Daoy (cell line): ENCODE measurements around the gene RBSN. TPM values are rescaled to one million over a fixed set of nuclear protein-coding genes. Genes with fewer than 3 reads are reported as not detected.
"Not testable (repeated sequence)": the region's sequence is repeated elsewhere in the genome, so short reads cannot be mapped to it uniquely, and the experiment has no call there.

Experiments
- DNase-seq: peaks from one replicate; pipeline ENCODE4 v3.0.0-alpha.2; 2015; ENCODE audit warnings: low read depth
- total RNA-seq: library from RNA; depleted of rRNA; stranded (reverse); fragments of >200 nt; shearing (Covaris generic); gene quantifications from 2 replicates; pipeline ENCODE4 v1.2.3, GENCODE V29; 2014; rRNA removed

The RBSN gene
- total RNA-seq = 7.3 and 11.1 TPM in 2 replicates

DNA sequence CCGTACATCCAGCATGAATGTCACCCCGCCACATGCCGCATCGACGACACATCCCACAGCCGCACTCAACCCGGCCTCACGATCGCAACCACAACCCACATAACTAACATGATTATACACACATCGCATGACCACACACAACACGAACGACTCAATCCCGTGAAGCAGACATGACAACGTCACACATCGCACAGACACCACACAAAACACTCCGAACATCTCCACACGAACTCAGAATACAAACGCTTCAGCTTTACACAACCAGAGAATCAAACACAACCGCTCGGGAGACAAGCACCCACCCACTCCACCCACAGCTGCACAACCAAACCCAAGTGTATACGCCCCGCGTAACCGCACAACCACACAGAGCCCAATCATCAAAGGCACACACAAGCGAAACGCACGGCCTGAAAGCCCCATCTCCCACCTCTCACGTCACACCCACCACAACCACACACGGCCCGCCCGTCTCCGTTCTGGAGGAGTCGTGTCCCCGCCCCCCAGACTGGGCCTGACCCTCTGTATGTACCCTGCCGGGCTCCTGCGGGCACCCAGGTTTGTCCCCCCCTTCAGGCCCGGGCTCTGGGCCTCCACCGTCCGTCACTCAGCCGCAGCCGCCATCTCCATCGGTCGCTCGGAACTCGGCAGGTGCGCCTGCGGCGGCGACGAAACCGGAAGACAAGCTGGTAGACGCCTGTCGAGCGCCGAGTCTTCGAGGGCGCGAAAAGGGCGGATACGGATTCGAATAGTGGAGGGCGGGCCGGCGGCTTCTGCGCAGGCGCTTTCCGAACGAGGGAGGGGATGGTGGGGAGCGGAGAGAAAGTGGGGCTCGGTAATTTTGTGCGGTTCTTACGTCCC is at the start of gene RBSN:
Gene RBSN (minus strand): TSS at position 646 of the 861 bp plus-strand sequence. CDS start 3,028 bp downstream, outside the sequence.
- peak; percentile 94 for DNase-seq

DNA sequence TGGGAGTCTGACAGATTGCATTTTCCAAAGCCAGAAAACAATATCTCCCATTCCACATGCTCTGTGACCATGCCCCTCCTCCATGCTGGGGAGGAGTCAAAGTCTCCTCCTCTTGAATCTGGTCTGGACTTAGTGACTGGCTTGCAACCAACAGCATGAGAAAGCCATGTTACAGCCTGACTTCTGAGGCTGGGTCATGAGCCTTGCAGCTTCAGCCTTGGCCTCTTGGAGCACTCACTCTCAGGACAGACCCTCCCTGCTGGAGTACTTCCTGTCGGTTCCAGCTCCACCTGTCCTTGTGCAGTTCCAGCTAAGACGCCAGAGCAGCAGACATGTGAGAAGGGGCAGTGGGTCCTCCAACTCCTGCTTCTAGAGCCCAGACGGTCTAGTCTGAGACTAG is 49.7 kb upstream of the RBSN start:
- DNase-seq = peak; percentile 25

DNA sequence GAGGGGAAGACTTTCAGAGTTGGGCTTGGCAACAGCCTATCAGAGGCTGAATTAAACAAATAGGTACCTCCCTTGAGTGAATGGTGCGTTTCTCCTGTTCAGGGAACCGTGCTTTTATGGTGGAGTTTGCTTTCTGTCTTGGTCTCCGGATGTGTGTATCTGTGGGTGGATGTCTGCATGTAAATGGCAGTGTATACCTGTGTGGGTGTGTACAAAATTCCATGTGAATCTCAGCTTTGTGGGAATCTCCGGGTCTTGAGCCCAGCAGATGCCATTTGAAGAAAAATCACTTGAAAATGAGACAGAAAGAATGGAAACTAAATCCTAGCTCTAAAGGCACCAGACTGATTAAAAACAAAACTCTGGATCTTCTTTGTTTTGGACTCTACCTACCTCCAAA is 37.9 kb upstream of the RBSN start:
- DNase-seq = not testable (repeated sequence)

DNA sequence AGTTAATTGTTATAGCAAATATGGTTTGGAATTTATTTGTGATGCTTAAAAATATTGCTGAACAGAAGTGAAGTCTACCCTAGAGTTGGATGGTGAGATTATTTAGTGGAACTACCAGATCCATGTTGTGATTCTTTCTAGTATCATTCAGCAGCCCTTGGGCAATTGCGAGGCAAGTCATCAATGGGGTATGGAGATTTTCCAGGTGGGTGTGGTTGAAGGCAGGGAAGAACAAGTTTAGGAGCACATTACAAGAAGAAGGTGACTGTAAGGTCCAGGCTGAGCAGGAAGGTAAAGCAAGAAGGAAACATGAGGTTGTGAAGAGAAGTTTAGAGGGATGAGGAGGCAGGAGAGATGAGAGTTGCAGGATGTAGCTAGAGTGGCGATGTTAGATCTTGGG is 36.0 kb upstream of the RBSN start:
- not testable (repeated sequence) for DNase-seq

DNA sequence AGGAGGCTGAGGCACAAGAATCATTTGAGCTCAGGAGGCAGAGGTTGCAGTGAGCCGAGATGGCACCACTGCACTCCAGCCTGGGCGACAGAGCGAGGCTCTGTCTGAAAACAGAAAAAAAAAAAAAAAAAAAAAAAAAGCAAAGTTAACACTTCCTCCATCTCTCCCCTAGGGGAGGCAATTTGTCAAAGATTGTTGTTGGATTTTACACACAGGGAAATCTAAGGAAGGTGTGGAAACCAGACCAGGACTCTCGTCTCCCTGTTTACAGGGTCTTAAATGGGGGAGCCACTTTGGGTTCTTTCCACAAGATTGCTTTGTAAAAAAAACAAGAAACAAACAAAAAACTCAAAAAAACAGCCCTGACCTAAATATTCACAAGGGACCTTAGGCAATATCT is 29.5 kb upstream of the RBSN start:
- DNase-seq = not testable (repeated sequence)

DNA sequence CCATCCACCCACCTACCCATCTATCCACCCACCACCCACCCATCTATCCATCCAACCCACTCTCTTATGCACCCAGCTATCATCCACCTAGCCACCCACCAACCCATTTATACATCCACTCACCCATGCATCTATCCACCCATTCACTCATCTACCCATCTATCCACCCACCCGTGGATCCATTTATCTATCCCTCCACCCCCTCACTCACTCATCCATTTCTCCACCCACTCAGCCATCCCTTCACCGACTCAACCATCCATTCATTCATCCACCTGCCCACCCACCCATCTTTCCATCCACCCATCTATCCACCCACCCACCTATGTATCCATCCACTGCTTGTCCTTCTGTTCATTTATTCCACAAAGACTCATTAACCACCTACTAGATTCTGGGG is 28.0 kb upstream of the RBSN start:
- not testable (repeated sequence) for DNase-seq

DNA sequence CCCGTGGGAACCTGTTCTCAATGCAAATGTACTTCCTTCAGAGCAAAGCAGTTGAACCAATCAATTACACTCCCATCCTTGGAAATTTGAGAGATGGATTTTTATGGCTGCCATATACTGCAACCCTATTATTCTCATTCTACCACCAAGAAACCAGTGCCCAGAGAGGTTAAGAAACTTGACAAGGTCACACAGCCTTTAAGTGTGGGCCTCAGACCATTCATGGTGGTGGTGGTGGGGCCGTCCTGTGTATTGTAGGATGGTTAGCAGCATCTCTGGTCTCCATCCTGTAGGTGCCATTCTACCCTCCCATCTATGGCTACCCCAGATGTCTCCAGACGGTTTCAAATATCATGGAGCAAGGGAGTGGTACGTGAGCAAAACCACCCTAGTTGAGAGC is 23.4 kb upstream of the RBSN start:
- DNase-seq = no peak

DNA sequence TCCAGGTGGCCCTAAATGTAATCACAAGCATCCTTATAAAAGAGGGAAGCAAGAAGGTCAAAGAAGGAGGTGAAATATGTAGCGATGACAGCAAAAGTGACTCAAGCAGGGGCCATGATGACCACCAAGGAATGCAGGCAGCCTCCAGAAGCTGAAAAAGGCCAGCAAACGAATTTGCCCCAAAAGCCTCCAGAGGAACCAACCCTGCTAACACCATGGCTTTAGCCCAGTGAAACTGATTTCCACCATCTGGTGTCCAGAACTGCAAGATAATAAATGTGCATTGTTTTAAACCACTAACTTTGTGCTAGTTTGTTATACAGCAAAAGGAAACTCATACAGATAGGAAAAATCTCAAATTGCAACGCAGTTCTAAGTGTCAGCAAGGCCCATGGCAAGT is 23.0 kb upstream of the RBSN start:
- DNase-seq = no peak

DNA sequence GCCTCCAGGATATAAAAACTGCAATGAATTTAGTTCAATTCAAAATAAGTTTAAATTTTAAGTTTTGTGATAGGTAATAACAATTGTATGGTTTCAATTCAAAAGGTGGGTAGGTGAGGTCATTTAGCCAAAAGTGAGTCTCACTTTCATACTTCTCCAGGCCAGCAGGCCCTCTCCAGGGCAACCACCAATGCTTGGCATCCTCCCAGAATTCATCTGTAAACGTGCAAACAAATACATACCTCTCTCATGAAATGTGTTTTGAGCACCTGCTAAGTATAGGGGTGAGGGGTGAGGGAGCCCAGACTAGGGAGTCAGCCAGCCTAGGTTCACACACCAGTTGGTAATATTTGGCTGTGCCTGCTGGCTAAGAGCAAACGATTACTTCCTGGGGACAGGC is 22.0 kb upstream of the RBSN start:
- no peak for DNase-seq

DNA sequence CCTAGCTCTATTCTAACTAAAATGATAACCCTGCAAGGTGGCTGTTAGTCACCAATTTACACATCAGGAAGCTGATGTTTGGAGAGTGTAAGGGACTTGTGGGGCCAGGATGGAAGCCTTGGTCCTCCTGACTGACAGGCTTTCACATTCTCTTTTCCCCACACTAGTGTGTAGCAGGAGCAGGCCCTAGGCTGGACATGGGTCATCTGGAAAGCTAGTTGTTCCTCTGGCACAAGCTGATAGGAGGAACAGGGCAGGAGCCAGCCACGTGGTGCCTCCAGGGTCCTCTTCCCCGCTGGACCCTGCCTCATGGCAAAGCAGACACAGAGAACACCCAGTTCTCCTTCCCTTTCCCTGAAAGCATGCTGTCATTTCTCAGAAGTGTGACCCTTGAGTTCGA is 18.1 kb upstream of the RBSN start:
- no peak for DNase-seq

DNA sequence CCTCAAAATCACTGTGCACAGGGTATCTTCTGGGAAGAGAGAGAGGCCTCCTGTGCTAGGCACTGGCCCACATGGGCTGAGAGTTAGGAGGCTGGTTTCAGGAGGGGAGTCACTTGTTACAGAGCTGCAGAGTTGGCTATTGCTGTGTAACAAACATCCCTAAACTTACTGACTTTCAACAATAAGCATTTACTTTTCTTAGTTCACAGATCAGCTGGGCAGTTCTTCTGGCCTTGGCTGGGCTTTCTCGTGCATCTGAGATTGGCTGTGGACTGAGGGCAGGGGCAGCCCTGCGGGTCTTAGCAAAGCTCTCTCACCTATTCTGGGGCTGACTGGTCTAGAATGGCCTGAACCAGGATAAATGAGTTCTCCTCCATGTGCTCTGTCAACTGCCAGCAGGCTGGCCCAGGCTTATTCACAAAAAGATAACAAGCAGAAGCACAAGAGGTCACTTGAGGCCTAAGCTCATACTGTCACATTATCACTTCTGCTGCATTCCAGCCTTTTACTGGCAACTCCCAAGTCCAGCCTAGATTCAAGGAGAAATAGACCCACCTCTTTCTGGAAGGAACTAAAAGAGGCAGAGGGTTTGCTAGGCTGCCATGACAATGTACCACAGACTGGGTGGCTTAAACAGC is 17.2 kb upstream of the RBSN start:
- no peak for DNase-seq

DNA sequence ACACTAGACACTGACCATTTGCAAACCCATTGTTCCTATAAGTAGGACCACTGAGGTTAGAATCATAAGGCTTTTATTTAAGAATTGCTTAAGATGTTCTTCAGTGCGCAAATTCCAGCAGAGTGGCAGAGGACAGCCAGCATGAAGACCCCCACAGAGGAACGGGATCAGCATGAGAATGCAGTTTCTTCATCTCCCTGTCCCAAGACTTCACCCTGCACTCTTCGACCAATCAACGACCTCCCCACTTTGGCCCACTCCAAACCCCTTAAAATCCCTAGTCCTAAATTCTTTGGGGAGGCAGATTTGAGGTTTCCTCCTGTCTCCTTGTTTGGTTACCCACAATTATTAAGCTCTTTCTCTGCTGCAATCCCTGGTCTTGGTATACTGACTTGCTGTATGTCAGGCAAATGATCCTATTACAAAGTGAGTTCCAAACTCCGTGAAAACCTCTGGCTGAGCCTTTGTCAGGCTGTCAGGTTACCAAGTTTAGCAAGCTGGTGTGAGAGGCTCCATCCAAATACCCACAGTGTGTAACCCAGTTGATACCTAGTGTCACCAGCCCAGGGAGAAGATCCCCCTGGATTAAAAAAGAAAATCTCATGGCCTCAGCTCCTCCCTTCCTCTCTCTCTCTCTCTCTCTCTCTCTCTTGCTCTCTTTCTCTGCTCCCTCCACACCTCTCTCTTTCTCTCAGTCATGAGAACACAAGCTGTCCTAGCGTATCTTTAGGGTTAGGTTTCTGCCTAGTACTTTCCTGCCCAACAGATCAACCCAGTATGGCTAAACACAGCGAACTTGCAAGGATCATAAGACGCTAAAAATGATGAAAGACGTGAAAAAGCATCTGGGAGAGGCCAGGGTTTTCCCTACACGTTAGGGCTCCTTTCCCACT is 15.8 kb upstream of the RBSN start:
- no peak for DNase-seq

DNA sequence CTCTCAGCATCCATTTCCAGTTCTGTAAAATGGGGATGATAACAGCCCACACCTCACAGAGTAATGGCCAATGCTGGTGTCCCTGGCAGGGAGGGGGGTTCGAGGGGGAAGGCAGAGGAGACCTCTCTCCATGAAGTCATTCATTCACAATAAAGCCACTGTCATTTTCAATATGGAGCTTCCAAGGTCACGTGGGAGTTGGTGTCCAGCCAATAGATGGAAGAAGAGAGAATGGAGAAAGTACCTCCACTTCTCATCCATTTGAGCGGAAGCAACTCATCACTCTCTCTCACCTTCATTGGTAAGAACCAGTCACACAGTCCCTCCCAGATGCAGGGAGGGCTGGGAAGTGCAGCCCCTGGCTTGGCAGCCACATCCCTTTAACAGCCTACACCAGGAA is 14.9 kb upstream of the RBSN start:
- no peak for DNase-seq

DNA sequence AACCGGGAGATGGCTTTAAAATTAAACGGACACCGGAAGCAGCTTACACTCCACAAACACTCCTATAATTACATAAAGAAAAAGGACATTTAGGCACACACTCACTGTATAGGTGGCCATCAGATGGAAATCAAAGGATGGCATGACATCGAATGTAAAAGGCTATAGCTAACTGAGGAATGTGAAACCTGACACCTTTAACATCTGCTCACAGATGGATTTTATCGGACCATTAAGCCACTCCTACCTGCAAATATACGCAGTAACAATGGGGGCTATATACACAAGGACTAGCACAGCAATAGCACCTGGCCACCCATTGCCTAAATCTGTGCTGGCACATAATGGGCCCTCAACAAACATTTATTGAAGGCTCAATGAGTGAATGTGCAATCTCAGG is 14.5 kb upstream of the RBSN start:
- no peak for DNase-seq

DNA sequence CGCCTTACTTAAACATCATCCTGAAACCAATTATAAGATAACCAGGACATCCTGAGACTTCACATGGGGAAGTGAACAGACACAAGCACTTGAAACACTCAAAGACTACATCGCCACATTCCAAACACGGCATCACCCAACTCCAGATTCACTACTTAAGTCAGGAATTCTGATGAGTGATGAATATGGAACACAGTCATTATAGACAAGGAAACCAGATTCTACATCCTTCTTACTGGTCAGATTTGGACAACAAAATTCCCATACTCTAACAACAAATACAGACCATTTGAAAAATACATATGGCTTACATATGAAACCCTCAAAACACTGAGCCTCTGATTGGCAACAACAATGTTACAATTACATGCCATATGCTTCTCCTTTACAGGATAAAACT is 13.1 kb upstream of the RBSN start:
- no peak for DNase-seq

DNA sequence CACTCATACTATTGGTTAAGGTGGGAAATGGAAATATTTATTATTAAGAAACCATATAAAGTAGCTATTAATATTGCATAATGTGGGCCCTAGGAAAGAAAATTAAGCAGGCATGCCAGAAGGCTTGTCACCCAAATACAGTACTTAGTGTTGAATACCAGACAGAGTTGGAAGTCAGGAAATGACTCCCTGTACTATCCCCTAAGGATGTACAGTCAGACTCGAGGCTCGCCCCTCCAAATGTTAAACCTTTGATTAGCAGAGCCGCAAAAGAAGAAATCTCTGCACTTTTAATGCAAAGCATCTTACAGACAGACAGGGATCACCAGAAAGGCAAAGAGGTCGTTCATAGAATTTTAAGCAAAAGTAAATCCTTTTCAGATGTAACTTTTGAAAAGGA is 11.3 kb upstream of the RBSN start:
- no peak for DNase-seq

DNA sequence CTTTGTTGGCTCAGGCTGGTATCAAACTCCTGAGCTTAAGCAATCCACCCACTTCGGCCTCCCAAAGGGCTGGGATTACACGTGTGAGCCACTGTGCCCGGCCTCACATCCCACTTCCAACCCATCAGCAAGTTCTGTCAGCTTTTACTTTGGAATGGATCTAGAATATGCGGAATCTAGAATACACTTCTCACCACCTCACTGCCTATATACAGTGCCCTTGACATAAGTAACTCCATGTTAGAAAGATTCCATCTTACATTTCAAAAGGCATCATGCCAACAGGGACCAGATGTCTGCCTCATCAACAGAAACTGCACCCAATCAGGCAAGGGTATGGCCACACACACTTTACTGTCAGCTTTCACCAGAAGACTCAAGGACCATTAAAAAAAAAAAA is 9.9 kb upstream of the RBSN start:
- DNase-seq = no peak

DNA sequence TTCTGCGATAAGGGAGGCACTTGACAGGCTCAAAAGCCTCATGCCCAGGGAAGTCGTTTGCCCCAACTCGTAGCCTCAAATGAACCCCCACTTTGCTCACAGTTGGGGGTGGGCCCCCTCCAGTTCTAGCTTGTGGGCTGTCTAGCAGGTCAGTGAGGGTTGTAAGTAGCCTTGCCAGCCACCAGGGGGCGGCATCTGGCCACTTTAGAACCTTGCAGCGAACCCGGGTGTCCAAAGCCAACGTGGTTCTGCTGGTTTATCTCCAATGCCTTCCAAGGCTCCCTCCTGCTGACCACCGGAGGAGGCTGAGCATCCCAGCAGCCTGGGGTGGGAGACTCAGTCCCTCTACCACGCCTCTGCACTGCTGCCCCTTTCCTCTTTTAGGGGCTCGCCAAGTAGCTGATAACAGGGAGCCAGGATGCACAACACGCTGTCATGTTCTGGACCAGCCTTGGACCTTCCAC is 9.2 kb upstream of the RBSN start:
- DNase-seq = peak; percentile 61

DNA sequence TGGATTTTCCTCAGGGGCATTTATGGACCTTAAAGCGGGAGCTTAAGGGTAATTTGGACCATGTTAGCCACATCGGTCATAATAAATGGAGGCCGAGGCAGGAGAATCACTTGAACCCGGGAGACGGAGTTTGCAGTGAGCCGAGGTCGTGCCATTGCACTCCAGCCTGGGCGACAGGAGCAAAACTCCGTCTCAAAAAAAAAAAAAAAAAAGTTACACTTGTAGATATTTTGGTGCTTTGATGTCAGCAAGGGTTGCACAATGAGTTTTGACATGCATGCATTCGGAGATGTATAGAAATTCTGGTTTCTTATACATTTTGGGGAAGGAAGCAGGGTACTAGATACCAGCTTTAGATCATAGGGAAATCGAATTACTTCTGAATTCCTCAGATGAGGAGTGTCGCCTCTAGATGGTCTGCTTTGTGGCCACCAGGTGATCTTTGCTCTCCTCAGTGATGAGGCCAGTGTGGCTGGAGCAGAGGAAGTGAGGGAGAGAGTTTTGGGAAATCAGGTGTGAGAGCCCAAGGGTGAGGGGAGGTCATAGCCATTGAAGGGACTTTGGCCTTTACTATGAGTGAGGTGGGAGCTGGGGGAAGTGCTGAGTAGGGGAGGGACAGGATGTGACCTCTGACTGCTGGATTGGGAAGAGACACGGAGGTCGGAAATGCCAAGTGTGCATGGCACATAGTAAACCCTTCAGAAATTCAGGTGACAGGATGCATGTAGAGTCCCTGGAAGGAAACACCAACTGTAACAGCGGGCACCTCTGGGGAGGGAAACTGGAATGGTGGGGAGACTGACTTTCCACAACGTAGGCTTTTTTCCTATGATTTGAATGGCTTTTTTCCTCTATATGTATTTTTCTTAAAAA is 8.4 kb upstream of the RBSN start:
- no peak for DNase-seq

DNA sequence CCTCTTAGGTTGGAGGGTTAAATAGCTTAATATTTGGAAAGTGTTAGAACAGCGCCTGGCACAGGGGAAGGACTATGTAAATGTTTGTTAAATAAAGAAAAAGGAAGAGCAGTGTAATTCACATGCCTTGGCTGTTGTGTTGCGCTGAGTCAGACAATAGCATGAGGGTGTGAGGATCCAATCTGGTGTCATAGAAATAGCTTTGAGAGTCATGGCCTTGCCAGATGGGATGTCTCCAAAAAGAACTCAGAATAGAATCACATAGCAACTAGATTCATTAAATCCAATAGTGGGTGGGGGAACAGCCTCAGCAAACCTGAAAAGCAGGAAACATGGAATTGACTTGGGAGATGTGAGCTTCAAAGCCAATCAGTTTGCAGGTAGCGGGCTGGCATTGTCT is 3.9 kb upstream of the RBSN start:
- no peak for DNase-seq

DNA sequence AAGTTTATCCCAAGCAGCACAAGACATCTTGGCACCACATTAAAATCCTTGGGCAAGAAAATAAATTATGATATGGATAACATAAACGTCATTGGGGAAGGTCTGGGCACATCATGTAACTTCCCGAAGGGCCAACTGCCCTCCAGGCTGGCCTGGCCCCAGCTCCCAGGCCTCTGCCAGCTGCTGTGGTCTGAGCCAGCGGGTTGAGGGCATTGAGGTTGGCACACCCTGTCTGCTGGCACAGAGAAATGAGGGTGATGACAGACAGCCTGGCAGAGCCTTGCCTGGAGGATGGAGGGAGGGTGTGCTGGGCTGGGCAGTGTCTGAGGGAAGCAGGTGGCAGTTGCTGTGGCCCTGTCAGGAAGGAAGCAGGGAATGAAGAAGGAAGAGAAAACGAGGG is 3.3 kb upstream of the RBSN start:
- DNase-seq = no peak
